Astrocyte (in vitro differentiated cells and primary cell): Measurements from ENCODE around the gene MCHR1. TPM values are rescaled to one million over a fixed set of nuclear protein-coding genes. Genes with fewer than 3 reads are reported as not detected.
A peak's percentile ranks its signal among the peaks of the same experiment; 100 is the strongest.
"Not testable (repeated sequence)": the region's sequence is repeated elsewhere in the genome, so short reads cannot be mapped to it uniquely, and the experiment has no call there.

Source experiments
- DNase-seq: peaks from one replicate; pipeline ENCODE4 v3.0.0-alpha.2; 2010; ENCODE audit warnings: low read depth
- FAIRE-seq: peaks from 2 replicates; lab custom pipeline; 2011; peaks lifted over from hg19 to GRCh38; lab: Jason Lieb, UNC
- H2AFZ ChIP-seq: 2 replicates; pipeline ENCODE4 v1.6.0; 2012; ENCODE audit warnings: low read depth, low read length, inconsistent platforms
- H3K27ac ChIP-seq: 2 replicates; pipeline ENCODE4 v1.5.1; 2011; ENCODE audit warnings: low read depth, low read length, inconsistent platforms
- H3K27me3 ChIP-seq: 2 replicates; pipeline ENCODE4 v1.6.0; 2011; ENCODE audit warnings: low read length, inconsistent platforms; ENCODE audit not compliant: insufficient read depth
- H3K36me3 ChIP-seq: 2 replicates; pipeline ENCODE4 v1.5.1; 2011; ENCODE audit warnings: low read length, inconsistent platforms; ENCODE audit not compliant: insufficient read depth
- H3K4me1 ChIP-seq: 2 replicates; pipeline ENCODE4 v1.5.1; 2011; ENCODE audit warnings: low read length, inconsistent platforms; ENCODE audit not compliant: insufficient read depth
- H3K4me2 ChIP-seq: 2 replicates; pipeline ENCODE4 v1.6.0; 2012; ENCODE audit warnings: low read length, inconsistent platforms
- H3K4me3 ChIP-seq: 2 replicates; pipeline ENCODE4 v1.5.1; 2011; ENCODE audit warnings: low read depth, mild to moderate bottlenecking, low read length, inconsistent platforms; ENCODE audit not compliant: insufficient read depth
- H3K79me2 ChIP-seq: 2 replicates; pipeline ENCODE4 v1.6.0; 2012; ENCODE audit warnings: mild to moderate bottlenecking, low read length, inconsistent platforms; ENCODE audit not compliant: insufficient read depth
- H3K9ac ChIP-seq: 2 replicates; pipeline ENCODE4 v1.6.0; 2012; ENCODE audit warnings: mild to moderate bottlenecking, low read length, inconsistent platforms
- H3K9me3 ChIP-seq: 2 replicates; pipeline ENCODE4 v1.5.1; 2012; ENCODE audit warnings: low read depth, mild to moderate bottlenecking, low read length, inconsistent platforms; ENCODE audit not compliant: insufficient read depth
- H4K20me1 ChIP-seq: 2 replicates; pipeline ENCODE4 v1.6.0; 2012; ENCODE audit warnings: low read length, inconsistent platforms; ENCODE audit not compliant: insufficient read depth
- H3K27ac Mint-ChIP-seq: one replicate; pipeline ENCODE4 v1.8.0; 2021; ENCODE audit warnings: mild to moderate bottlenecking, mixed read lengths; ENCODE audit not compliant: unreplicated experiment
- H3K27me3 Mint-ChIP-seq: one replicate; pipeline ENCODE4 v1.8.0; 2021; ENCODE audit warnings: low read depth, mixed read lengths; ENCODE audit not compliant: unreplicated experiment
- H3K36me3 Mint-ChIP-seq: one replicate; pipeline ENCODE4 v1.8.0; 2021; ENCODE audit warnings: low read depth, mixed read lengths; ENCODE audit not compliant: unreplicated experiment
- H3K4me1 Mint-ChIP-seq: one replicate; pipeline ENCODE4 v1.8.0; 2021; ENCODE audit warnings: low read depth, mixed read lengths; ENCODE audit not compliant: unreplicated experiment
- H3K4me3 Mint-ChIP-seq: one replicate; pipeline ENCODE4 v1.8.0; 2021; ENCODE audit warnings: mild to moderate bottlenecking, moderate library complexity, mixed read lengths; ENCODE audit not compliant: unreplicated experiment
- H3K9me3 Mint-ChIP-seq: one replicate; pipeline ENCODE4 v1.8.0; 2021; ENCODE audit warnings: mild to moderate bottlenecking, mixed read lengths; ENCODE audit not compliant: unreplicated experiment
- EZH2 ChIP-seq: IDR thresholded peaks from 2 replicates; pipeline ENCODE4 v1.6.1; 2012; ENCODE audit warnings: mild to moderate bottlenecking, low read length, inconsistent platforms; ENCODE audit not compliant: insufficient read depth
- total RNA-seq: library from RNA; stranded (reverse); gene quantifications from 2 replicates; pipeline ENCODE4 v1.2.1, GENCODE V29; 2021
- TF ChIP-seq, protein P1 (sequence below): IDR thresholded peaks from 2 replicates; pipeline ENCODE4 v1.5.1; 2011; ENCODE audit warnings: low read depth, mild to moderate bottlenecking, inconsistent platforms, low read length, moderate library complexity; ENCODE audit not compliant: insufficient read depth

Gene MCHR1
- total RNA-seq, 1 donor from 2014 or later: 1.8 TPM

- peak overlapping the region; percentile 29 for H3K27ac Mint-ChIP-seq
- H3K27ac ChIP-seq: no peak overlapping the region
- DNase-seq: peak; percentile 87
Measured at GRCh38 chr22:40714499-40715337, 35.4 kb downstream of the MCHR1 start.

GRCh38 chr22:40716116-40716515, 36.8 kb downstream of the MCHR1 start:
- FAIRE-seq (no peak), DNase-seq (no peak)
- no peaks in the 10 kb centered on the region for H3K79me2 ChIP-seq

More at GRCh38 chr22:40714499-40715337, 35.4 kb downstream of the MCHR1 start:
- Mint-ChIP-seq H3K4me3 (no peak overlapping the region), H3K9me3 (no peaks in the 10 kb centered on the region), H3K27me3 (no peaks in the 10 kb centered on the region), H3K36me3 (no peaks in the 10 kb centered on the region), H3K4me1 (peaks cover 21% of the 10 kb centered on the region)
- peak overlapping the region; percentile 29 for H3K4me3 ChIP-seq
- peaks cover 21% of the 10 kb centered on the region for H3K27me3 ChIP-seq
- TF ChIP-seq EZH2: no peak
- TF ChIP-seq, protein P1, sequence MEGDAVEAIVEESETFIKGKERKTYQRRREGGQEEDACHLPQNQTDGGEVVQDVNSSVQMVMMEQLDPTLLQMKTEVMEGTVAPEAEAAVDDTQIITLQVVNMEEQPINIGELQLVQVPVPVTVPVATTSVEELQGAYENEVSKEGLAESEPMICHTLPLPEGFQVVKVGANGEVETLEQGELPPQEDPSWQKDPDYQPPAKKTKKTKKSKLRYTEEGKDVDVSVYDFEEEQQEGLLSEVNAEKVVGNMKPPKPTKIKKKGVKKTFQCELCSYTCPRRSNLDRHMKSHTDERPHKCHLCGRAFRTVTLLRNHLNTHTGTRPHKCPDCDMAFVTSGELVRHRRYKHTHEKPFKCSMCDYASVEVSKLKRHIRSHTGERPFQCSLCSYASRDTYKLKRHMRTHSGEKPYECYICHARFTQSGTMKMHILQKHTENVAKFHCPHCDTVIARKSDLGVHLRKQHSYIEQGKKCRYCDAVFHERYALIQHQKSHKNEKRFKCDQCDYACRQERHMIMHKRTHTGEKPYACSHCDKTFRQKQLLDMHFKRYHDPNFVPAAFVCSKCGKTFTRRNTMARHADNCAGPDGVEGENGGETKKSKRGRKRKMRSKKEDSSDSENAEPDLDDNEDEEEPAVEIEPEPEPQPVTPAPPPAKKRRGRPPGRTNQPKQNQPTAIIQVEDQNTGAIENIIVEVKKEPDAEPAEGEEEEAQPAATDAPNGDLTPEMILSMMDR: no peak
- H3K36me3 ChIP-seq: no peaks in the 10 kb centered on the region
- no peaks in the 10 kb centered on the region for H3K79me2 ChIP-seq
- FAIRE-seq: no peak
- no peak overlapping the region for H2AFZ ChIP-seq
- peak overlapping the region; percentile 71 for H3K4me2 ChIP-seq
- no peaks in the 10 kb centered on the region for H3K9me3 ChIP-seq
- no peaks in the 10 kb centered on the region for H4K20me1 ChIP-seq
- H3K4me1 ChIP-seq: peaks cover 21% of the 10 kb centered on the region
- H3K9ac ChIP-seq: no peak overlapping the region

DNA sequence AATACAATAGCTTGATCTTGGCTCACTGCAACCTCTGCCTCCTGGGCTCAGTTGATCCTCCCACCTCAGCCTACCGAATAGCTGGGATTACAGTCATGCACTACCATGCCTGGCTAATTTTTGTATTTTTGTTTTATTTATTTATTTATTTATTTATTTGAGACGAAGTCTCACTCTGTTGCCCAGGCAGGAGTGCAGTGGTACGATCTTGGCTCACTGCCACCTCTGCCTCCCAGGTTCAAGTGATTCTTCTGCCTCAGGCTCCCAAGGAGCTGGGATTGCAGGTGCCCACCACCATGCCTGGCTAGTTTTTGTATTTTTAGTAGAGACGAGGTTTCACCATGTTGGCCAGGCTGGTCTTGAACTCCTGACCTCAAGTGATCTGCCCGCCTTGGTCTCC, 38.4 kb downstream of the MCHR1 start:
- H3K27ac Mint-ChIP-seq: not testable (repeated sequence)

More at GRCh38 chr22:40716116-40716515, 36.8 kb downstream of the MCHR1 start:
- Mint-ChIP-seq H3K4me1 (peaks cover 23% of the 10 kb centered on the region), H3K27ac (no peak overlapping the region), H3K4me3 (no peak overlapping the region), H3K9me3 (no peaks in the 10 kb centered on the region), H3K27me3 (no peaks in the 10 kb centered on the region), H3K36me3 (no peaks in the 10 kb centered on the region)
- Histone ChIP-seq H3K4me1 (peaks cover 26% of the 10 kb centered on the region), H2AFZ (no peak overlapping the region), H4K20me1 (no peaks in the 10 kb centered on the region), H3K9ac (no peak overlapping the region), H3K36me3 (no peaks in the 10 kb centered on the region), H3K4me2 (no peak overlapping the region), H3K27ac (no peak overlapping the region), H3K4me3 (no peak overlapping the region), H3K27me3 (peaks cover 24% of the 10 kb centered on the region), H3K9me3 (no peaks in the 10 kb centered on the region)
- no peak for TF ChIP-seq EZH2
- TF ChIP-seq, protein P1: no peak

More for the DNA sequence above, 38.4 kb downstream of the MCHR1 start:
- H3K4me2 ChIP-seq, H3K27ac ChIP-seq, H3K9me3 ChIP-seq, H3K27me3 Mint-ChIP-seq, H3K36me3 Mint-ChIP-seq, DNase-seq, H4K20me1 ChIP-seq, H3K4me3 Mint-ChIP-seq, FAIRE-seq, H3K9ac ChIP-seq, H3K36me3 ChIP-seq, H3K9me3 Mint-ChIP-seq, H2AFZ ChIP-seq, H3K79me2 ChIP-seq, H3K4me3 ChIP-seq: not testable (repeated sequence)
- H3K4me1 ChIP-seq: peaks cover 19% of the 10 kb centered on the region
- H3K27me3 ChIP-seq: peaks cover 23% of the 10 kb centered on the region
- peaks cover 22% of the 10 kb centered on the region for H3K4me1 Mint-ChIP-seq
